Stimulated activated CD4-positive, alpha-beta T cell treated with anti-CD3 and anti-CD28 coated beads, Interleukin-15, amount 100 ng/mL, for 48 hours (primary cell): ENCODE results near the gene SEMA6B.

ENCODE experiments used
- DNase-seq, 2 donors: peaks; one replicate each; pipeline ENCODE4 v3.0.0-alpha.2; 2020; ENCODE audit warnings: low read depth in 2 of 2

The SEMA6B gene

GRCh38 chr19:4525563-4526002 lies 33.9 kb downstream of the SEMA6B start:
- no peak for DNase-seq

- DNase-seq, result peak; percentile 41 to 57
Observed at GRCh38 chr19:4524808-4525562, 34.5 kb downstream of the SEMA6B start.

- no peak for DNase-seq
Observed at GRCh38 chr19:4523306-4524110, 36.0 kb downstream of the SEMA6B start.

- DNase-seq, result no peak
Observed at GRCh38 chr19:4522291-4523002, 37.0 kb downstream of the SEMA6B start.

GRCh38 chr19:4521888-4522242 lies 37.6 kb downstream of the SEMA6B start:
- no peak for DNase-seq

GRCh38 chr19:4521170-4521887 lies 38.2 kb downstream of the SEMA6B start:
- DNase-seq, result no peak

GRCh38 chr19:4519521-4520277 lies 39.8 kb downstream of the SEMA6B start:
- no peak for DNase-seq

- DNase-seq, result no peak
Observed at GRCh38 chr19:4519172-4519496, 40.4 kb downstream of the SEMA6B start.

- DNase-seq, result no peak
Observed at GRCh38 chr19:4518345-4519171, 40.9 kb downstream of the SEMA6B start, which contains the start of gene PLIN4. Gene PLIN4, minus strand, starts transcription at chr19:4518486. Its CDS starts 214 bp downstream, at chr19:4518272.

GRCh38 chr19:4517451-4518057 lies 41.9 kb downstream of the SEMA6B start:
- DNase-seq, result no peak

GRCh38 chr19:4516939-4517300 lies 42.6 kb downstream of the SEMA6B start:
- no peak for DNase-seq

- no peak for DNase-seq
Observed at GRCh38 chr19:4516199-4516938, 43.1 kb downstream of the SEMA6B start.

GRCh38 chr19:4515732-4516131 lies 43.8 kb downstream of the SEMA6B start:
- DNase-seq, result no peak

GRCh38 chr19:4513248-4513647 lies 46.2 kb downstream of the SEMA6B start:
- DNase-seq, result no peak

GRCh38 chr19:4512070-4512469 lies 47.4 kb downstream of the SEMA6B start:
- no peak for DNase-seq

GRCh38 chr19:4511300-4512054 lies 48.0 kb downstream of the SEMA6B start:
- no peak for DNase-seq

- no peak for DNase-seq
Observed at GRCh38 chr19:4510435-4511255, 48.8 kb downstream of the SEMA6B start.

- no peak for DNase-seq
Observed at GRCh38 chr19:4508698-4509097, 50.8 kb downstream of the SEMA6B start.
